Measurements from ENCODE around the gene MYO15A. TPM values are rescaled to one million over a fixed set of nuclear protein-coding genes. Genes with fewer than 3 reads are reported as not detected.

The MYO15A gene
- total RNA-seq, 2 donors from 2014 or later = 1.7 to 2.4 TPM

DNA sequence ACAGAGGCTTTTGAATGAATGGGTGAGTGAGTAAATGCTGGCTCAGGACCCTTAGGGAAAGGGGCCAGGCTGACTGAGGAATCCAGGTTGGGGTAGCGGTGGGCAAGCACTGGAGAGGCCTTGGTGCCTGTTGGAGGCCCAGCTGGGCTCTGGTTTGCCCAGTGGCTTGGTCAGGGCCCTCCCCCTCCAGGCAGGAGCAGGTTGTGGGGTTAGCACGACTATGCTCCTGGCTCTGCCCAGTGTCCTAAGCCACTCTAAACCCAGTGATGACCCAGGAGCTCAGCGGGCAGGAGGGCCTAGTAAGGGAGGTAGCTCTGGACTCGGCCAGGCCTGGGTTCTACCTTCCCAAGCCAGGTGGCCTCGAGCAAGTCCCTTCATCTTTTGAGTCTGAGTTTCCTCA lies 7.5 kb downstream of the MYO15A start:
- TF ChIP-seq, protein P1, sequence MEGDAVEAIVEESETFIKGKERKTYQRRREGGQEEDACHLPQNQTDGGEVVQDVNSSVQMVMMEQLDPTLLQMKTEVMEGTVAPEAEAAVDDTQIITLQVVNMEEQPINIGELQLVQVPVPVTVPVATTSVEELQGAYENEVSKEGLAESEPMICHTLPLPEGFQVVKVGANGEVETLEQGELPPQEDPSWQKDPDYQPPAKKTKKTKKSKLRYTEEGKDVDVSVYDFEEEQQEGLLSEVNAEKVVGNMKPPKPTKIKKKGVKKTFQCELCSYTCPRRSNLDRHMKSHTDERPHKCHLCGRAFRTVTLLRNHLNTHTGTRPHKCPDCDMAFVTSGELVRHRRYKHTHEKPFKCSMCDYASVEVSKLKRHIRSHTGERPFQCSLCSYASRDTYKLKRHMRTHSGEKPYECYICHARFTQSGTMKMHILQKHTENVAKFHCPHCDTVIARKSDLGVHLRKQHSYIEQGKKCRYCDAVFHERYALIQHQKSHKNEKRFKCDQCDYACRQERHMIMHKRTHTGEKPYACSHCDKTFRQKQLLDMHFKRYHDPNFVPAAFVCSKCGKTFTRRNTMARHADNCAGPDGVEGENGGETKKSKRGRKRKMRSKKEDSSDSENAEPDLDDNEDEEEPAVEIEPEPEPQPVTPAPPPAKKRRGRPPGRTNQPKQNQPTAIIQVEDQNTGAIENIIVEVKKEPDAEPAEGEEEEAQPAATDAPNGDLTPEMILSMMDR (conservative IDR thresholded peaks at IDR 0.05) = no peak
- 90% methylated on average over 2 to 5 of the region's 5 CpGs for WGBS, 2 experiments (ENCODE audit: insufficient coverage in 1 of 2, insufficient read length in 1 of 2)

DNA sequence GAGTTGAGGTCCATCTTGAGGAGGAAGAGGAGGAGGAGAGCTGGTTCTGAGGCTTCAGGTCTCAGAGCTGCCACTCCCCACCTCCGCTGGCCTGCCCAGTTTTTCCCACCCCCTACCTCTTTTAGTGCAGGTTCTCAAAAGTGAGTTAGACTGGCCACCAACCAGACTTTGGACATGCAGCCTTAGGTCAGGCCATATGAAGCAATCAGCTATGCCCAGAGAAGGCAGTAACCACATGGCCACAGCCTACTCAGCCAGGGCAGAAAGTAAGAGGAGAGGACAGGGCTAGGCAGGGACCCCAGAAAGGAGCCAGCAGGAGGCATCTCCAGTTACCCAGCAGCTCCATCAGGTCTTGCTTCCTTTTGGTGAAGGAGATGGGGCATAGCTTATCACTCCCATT lies 9.0 kb downstream of the MYO15A start:
- H3K9me3 Mint-ChIP-seq = peaks cover 9% of the 10 kb centered on the region
- no peaks in the 10 kb centered on the region for H3K9me3 ChIP-seq (ENCODE audit: control insufficient read depth, low read length)

More for the DNA sequence above, 7.5 kb downstream of the MYO15A start:
- no peaks in the 10 kb centered on the region for H3K4me1 Mint-ChIP-seq
- H3K27me3 ChIP-seq (ENCODE audit: control insufficient read depth, insufficient read depth, low read length, poor library complexity, severe bottlenecking) = no peaks in the 10 kb centered on the region
- no peaks in the 10 kb centered on the region for H3K36me3 ChIP-seq (ENCODE audit: control insufficient read depth, insufficient read depth, low read length)
- H3K9me3 Mint-ChIP-seq = peaks cover 9% of the 10 kb centered on the region
- H3K27me3 Mint-ChIP-seq (ENCODE audit: insufficient read depth) = peaks cover 6% of the 10 kb centered on the region
- H3K4me1 ChIP-seq (ENCODE audit: control insufficient read depth, insufficient read depth, low read length) = no peaks in the 10 kb centered on the region
- H3K27ac Mint-ChIP-seq = no peak overlapping the region
- H3K9me3 ChIP-seq (ENCODE audit: control insufficient read depth, low read length) = no peaks in the 10 kb centered on the region
- no peak overlapping the region for H3K9ac ChIP-seq (ENCODE audit: extremely low read depth, low read length, poor library complexity, severe bottlenecking)
- H3K4me3 ChIP-seq (ENCODE audit: low read length) = no peak overlapping the region
- no peak overlapping the region for H3K27ac ChIP-seq (ENCODE audit: low read depth, low read length)
- DNase-seq = no peak
- no peak overlapping the region for H3K4me3 Mint-ChIP-seq
- no peaks in the 10 kb centered on the region for H3K36me3 Mint-ChIP-seq (ENCODE audit: low read depth)

DNA sequence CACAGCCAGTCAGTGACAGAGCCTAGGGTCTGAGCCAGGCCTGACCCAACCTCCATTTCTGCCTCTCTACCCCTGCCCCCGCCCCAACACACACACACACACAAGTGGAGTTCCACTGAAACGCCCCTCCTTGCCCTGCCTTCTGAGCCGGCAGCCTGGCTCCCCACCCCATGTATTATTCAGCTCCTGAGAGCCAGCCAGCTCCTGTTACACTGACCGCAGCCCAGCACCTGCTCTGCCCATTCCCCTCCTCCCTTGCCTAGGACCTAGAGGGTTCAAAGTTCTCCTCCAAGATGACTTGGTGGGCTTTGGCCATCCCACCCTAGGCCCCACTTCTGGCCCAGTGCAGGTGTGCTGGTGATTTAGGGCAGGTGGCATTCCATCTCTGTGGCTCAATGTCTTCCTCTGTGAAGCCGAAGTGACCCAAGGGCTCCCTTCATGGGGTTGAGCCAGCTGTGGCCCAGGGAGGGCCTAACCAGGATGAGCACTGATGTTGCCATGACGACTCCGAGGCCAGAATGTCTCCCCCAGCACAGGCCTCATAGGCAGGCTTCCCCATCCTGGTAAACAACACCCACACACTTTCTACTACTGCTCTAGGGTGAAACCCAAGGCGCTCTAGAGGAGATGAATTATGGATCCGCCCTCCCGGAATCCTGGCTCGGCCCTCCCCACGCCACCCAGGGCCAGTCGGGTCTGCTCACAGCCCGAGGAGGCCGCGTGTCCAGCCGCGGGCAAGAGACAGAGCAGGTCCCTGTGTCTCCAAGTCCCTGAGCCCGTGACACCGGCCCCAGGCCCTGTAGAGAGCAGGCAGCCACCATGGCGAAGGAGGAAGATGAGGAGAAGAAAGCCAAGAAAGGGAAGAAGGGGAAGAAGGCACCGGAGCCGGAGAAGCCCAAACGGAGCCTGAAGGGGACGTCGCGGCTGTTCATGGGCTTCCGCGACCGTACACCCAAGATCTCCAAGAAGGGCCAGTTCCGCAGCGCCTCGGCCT lies 9.7 kb downstream of the MYO15A start:
- no peak overlapping the region for H3K27ac ChIP-seq (ENCODE audit: low read depth, low read length)
- no peak overlapping the region for H3K4me3 ChIP-seq (ENCODE audit: low read length)
- H3K36me3 ChIP-seq (ENCODE audit: control insufficient read depth, insufficient read depth, low read length) = no peaks in the 10 kb centered on the region
- no peaks in the 10 kb centered on the region for H3K4me1 ChIP-seq (ENCODE audit: control insufficient read depth, insufficient read depth, low read length)
- WGBS, 2 experiments (ENCODE audit: insufficient coverage in 1 of 2, insufficient read length in 1 of 2) = 93 to 96% methylated on average over 13 to 33 of the region's 33 CpGs
- TF ChIP-seq, protein P1 (conservative IDR thresholded peaks at IDR 0.05) = no peak
- Mint-ChIP-seq H3K9me3 (peaks cover 9% of the 10 kb centered on the region), H3K27ac (no peak overlapping the region), H3K36me3 (ENCODE audit: low read depth) (no peaks in the 10 kb centered on the region), H3K27me3 (ENCODE audit: insufficient read depth) (peaks cover 3% of the 10 kb centered on the region), H3K4me3 (no peak overlapping the region), H3K4me1 (no peaks in the 10 kb centered on the region)
- no peaks in the 10 kb centered on the region for H3K27me3 ChIP-seq (ENCODE audit: control insufficient read depth, insufficient read depth, low read length, poor library complexity, severe bottlenecking)
- no peaks in the 10 kb centered on the region for H3K9me3 ChIP-seq (ENCODE audit: control insufficient read depth, low read length)
- no peak for DNase-seq
- H3K9ac ChIP-seq (ENCODE audit: extremely low read depth, low read length, poor library complexity, severe bottlenecking) = no peak overlapping the region

More for the DNA sequence above, 9.0 kb downstream of the MYO15A start:
- H3K27ac Mint-ChIP-seq = no peak overlapping the region
- peaks cover 3% of the 10 kb centered on the region for H3K27me3 Mint-ChIP-seq (ENCODE audit: insufficient read depth)
- DNase-seq = no peak
- H3K4me3 Mint-ChIP-seq = no peak overlapping the region
- no peak overlapping the region for H3K4me3 ChIP-seq (ENCODE audit: low read length)
- no peaks in the 10 kb centered on the region for H3K36me3 Mint-ChIP-seq (ENCODE audit: low read depth)
- 100% methylated on average over 1 of the region's 1 CpG; no CpG with 5 or more reads in 1 of the 2 experiments for WGBS, 2 experiments (ENCODE audit: insufficient coverage in 1 of 2, insufficient read length in 1 of 2)
- H3K36me3 ChIP-seq (ENCODE audit: control insufficient read depth, insufficient read depth, low read length) = no peaks in the 10 kb centered on the region
- no peak overlapping the region for H3K9ac ChIP-seq (ENCODE audit: extremely low read depth, low read length, poor library complexity, severe bottlenecking)
- H3K27ac ChIP-seq (ENCODE audit: low read depth, low read length) = no peak overlapping the region
- TF ChIP-seq, protein P1 (conservative IDR thresholded peaks at IDR 0.05) = no peak
- no peaks in the 10 kb centered on the region for H3K4me1 ChIP-seq (ENCODE audit: control insufficient read depth, insufficient read depth, low read length)
- no peaks in the 10 kb centered on the region for H3K27me3 ChIP-seq (ENCODE audit: control insufficient read depth, insufficient read depth, low read length, poor library complexity, severe bottlenecking)
- no peaks in the 10 kb centered on the region for H3K4me1 Mint-ChIP-seq

Measured in endodermal cell (in vitro differentiated cells).